GM21576 (cell line): ENCODE measurements around the gene CCDC27.

ENCODE experiments used
- ATAC-seq: cut with Tn5 transposase; IDR thresholded peaks from one replicate; pipeline ENCODE4 v1.9.1; 2021; ENCODE audit warnings: mild to moderate bottlenecking, moderate library complexity; ENCODE audit not compliant: unreplicated experiment

Gene CCDC27

GRCh38 chr1:3816331-3817137 is 64.3 kb downstream of the CCDC27 start:
- ATAC-seq = no peak

DNA sequence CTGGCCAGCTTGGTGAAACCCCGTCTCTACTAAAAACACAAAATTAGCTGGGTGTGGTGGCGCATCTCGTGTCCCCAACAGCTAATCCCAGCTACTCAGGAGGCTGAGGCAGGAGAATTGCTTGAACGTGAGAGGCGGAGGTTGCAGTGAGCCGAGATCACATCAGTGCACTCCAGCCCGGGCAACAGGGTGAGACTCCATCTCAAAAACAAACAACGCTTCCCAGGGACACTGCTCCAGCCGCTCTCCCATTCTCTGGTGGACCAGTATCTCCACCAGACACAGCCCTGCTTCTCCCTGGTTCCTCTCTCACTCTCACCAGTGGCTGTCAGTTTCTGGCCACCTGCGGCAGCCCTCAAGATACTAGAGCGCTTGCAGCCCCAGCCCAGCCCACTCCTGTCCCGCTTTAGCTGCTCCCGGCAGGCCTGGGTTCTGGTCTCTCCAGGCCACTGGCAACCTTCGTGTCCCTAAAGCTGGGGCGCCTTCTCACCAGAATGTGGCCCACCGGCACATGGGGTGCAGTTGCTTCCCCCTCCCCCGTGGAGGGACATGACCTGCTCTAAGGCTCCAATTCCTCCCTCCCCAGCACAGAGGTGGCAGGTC is 65.0 kb downstream of the CCDC27 start:
- no peak for ATAC-seq

- ATAC-seq = no peak
Observed at GRCh38 chr1:3817821-3818597, 65.8 kb downstream of the CCDC27 start.

- ATAC-seq = no peak
Observed at GRCh38 chr1:3819771-3820200, 67.5 kb downstream of the CCDC27 start.

- ATAC-seq = no peak
Observed at GRCh38 chr1:3820316-3820715, 68.1 kb downstream of the CCDC27 start.

- no peak for ATAC-seq
Observed at GRCh38 chr1:3821004-3821403, 68.8 kb downstream of the CCDC27 start.
